Measurements from ENCODE around the gene OR51V1. TPM values are rescaled to one million over a fixed set of nuclear protein-coding genes. Genes with fewer than 3 reads are reported as not detected.

OR51V1 gene
- total and polyA plus RNA-seq, 10 of the 15 experiments (the other 5 are each of a cell fraction or from before 2014, with no cell fraction given), result not detected

DNA sequence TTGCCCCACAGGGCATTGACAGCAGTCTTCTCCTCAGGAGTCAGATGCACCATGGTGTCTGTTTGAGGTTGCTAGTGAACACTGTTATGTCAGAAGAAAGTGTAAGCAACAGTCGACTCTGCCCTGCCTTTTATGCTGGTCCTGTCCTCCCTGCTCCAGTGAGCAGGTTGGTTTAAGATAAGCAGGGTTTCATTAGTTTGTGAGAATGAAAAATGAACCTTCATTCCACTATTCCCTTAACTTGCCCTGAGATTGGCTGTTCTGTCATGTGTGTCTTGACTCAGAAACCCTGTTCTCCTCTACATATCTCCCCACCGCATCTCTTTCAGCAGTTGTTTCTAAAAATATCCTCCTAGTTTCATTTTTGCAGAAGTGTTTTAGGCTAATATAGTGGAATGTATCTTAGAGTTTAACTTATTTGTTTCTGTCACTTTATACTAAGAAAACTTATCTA lies 33.9 kb upstream of the OR51V1 start, which contains the start of gene HBD:
Gene HBD, minus strand, starts transcription at position 103 of the 454 bp plus-strand sequence. Its CDS starts 50 bp downstream, at position 53.
- FAIRE-seq (no peak), DNase-seq (ENCODE audit: low read depth, low spot score) (no peak), ATAC-seq (peak; percentile 46)
- ChIA-PET RAD21 (ENCODE audit: unreplicated experiment) (no interaction called here), SMC1A (ENCODE audit: uncharacterized antibody, unreplicated experiment) (no interaction called here), POLR2A (no interaction called here), CTCF (no interaction called here)
- no peaks in the 10 kb centered on the region for H3K27me3 ChIP-seq (replicated peaks in 1 of 2; ENCODE audit: control insufficient read depth in 2 of 2, insufficient read depth in 2 of 2, low read length in 1 of 2)
- no peaks in the 10 kb centered on the region for H3K9me3 ChIP-seq (replicated peaks; ENCODE audit: control insufficient read depth, insufficient read depth, low read length)
- H3K27ac ChIP-seq (ENCODE audit: control insufficient read depth, insufficient read depth), result no peak within 1 kb of the TSS
- in situ Hi-C loops (cut with MboI), result no loop called here
- H4K20me1 ChIP-seq (ENCODE audit: control insufficient read depth, insufficient read depth), result no peaks in the 10 kb centered on the region
- intact Hi-C loops (cut with micrococcal nuclease; ENCODE audit: unreplicated experiment), result no loop called here
- no peaks in the 10 kb centered on the region; the same call in 1 of the 2 replicates for H3K4me1 ChIP-seq (ENCODE audit: control insufficient read depth, insufficient read depth, low read length)
- H3K4me3 ChIP-seq, result no peak within 1 kb of the TSS
- no peak within 1 kb of the TSS for H3K9ac ChIP-seq (ENCODE audit: control insufficient read depth, insufficient read depth, low read length)
- no peaks in the 10 kb centered on the region for H3K36me3 ChIP-seq (ENCODE audit: control insufficient read depth in 2 of 2, insufficient read depth in 2 of 2, low read length in 1 of 2)
- H2AFZ ChIP-seq (ENCODE audit: control insufficient read depth, low read depth, low read length), result no peak within 1 kb of the TSS
- H3K4me2 ChIP-seq (ENCODE audit: control insufficient read depth, insufficient read depth), result peak within 1 kb of the TSS; percentile 9; the same call in 1 of the 2 replicates
- no TSS peak for BruUV-seq (replicated peaks)
- no peaks in the 10 kb centered on the region for H3K79me2 ChIP-seq (ENCODE audit: control insufficient read depth, insufficient read depth, low read length)
- WGBS (ENCODE audit: insufficient coverage, insufficient replicate concordance, low lambda C conversion rate, missing lambda C conversion rate), result 0% methylated on average over 2 of the region's 2 CpGs
- TF ChIP-seq NFXL1 (IDR thresholded peaks at IDR 0.05; ENCODE audit: borderline replicate concordance) (no peak), ZBTB11 (CRISPR knock-in tag; IDR thresholded peaks at IDR 0.05) (no peak), STAT3 (IDR thresholded peaks at IDR 0.05; ENCODE audit: low read depth, low read length) (no peak), NBN (IDR thresholded peaks at IDR 0.05) (no peak), ZNF274 (IDR thresholded peaks at IDR 0.05; ENCODE audit: insufficient read depth, insufficient read length) (no peak), RAD51 (IDR thresholded peaks at IDR 0.05) (no peak), HDAC6 (IDR thresholded peaks at IDR 0.05; ENCODE audit: unreplicated experiment) (no peak), EED (IDR thresholded peaks at IDR 0.05; ENCODE audit: low read depth) (no peak), ZNF592 (IDR thresholded peaks at IDR 0.05) (no peak), ETV6 (conservative IDR thresholded peaks at IDR 0.05 in 1 of 2, IDR thresholded peaks at IDR 0.05 in 1 of 2; ENCODE audit: borderline replicate concordance in 1 of 2, low read depth in 1 of 2) (no peak), SUZ12 (IDR thresholded peaks at IDR 0.05; ENCODE audit: unreplicated experiment) (no peak), STAT1 (conservative IDR thresholded peaks at IDR 0.05) (no peak), REST (IDR thresholded peaks at IDR 0.05; ENCODE audit: low read depth, low read length) (no peak), EP300 (IDR thresholded peaks at IDR 0.05; ENCODE audit: borderline replicate concordance in 1 of 2, control insufficient read depth in 1 of 2, low read depth in 2 of 2, low read length in 2 of 2) (no peak)
